CD4-positive, alpha-beta T cell treated with Interleukin-2 at 100 ng/mL for 4 hours (primary cell): ENCODE results near the gene TPTE.
"Not testable (repeated sequence)": the region's sequence is repeated elsewhere in the genome, so short reads cannot be mapped to it uniquely, and the experiment has no call there.

Source experiments
- DNase-seq: peaks from one replicate; pipeline ENCODE4 v3.0.0-alpha.2; 2020; ENCODE audit warnings: low spot score

Gene TPTE

GRCh38 chr21:10617133-10617752 is 95.9 kb downstream of the TPTE start:
- not testable (repeated sequence) for DNase-seq

DNA sequence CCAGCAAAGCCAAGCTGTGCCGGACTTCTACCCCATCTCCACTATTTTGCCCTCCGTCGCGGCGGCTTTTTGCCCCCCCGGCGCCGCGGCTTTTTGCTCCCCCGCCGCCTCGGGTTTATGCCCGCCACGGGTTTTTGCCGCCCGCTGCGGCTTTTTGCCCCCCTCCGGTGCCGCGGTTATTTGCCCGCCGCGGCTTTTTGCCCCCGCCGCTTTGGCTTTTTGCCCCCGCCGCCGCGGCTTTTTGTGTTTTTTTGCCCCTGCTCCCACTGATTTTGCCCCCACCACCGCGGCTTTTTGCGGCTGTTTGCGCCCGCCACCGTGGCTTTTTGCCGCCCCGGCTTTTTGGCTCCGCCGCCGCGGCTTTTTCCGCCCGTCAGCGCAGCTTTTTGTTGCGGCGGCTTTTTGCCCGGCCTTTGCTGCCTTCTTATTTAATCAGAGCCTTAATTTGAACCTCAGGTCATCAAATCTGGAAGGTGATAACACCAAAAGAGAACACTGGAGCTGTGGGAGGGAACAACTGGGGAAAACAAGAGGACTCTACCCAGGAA is 106.0 kb downstream of the TPTE start:
- DNase-seq, result no peak

DNA sequence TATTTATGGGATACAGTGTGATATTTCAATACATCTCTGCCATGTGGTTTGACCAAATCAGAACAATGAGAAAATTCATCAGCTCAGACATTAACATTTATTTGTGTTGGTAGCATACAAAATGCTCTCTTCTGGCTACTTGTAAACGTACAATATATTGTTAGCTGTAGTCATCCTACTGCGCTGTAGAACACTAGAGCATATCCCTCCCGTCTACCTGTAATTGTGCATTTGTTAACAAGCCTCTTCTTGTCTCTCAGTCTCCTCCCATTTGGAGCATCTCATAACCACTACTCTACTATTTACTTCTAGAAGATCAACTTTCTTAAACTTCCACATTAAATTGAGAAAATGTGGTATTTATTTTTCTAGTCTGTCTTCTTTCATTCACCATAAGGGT is 107.9 kb downstream of the TPTE start:
- not testable (repeated sequence) for DNase-seq

DNA sequence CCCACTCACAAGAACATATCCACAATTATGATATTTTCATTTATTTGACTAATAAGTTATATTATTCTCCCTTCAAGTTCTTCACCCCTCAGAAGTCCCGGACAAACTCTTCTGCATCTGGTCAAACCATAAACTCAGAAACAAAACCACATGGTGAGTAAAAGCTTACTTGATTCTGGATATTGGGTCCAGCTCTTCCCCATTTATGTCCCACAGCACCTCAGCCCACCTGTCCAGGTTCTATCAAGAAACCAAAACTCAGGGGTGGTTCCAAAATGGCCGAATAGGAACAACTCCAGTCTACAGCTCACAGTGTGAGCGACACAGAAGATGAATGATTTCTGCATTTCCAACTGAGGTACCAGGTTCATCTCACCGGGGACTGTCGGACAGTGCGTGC is 109.4 kb downstream of the TPTE start:
- not testable (repeated sequence) for DNase-seq

DNA sequence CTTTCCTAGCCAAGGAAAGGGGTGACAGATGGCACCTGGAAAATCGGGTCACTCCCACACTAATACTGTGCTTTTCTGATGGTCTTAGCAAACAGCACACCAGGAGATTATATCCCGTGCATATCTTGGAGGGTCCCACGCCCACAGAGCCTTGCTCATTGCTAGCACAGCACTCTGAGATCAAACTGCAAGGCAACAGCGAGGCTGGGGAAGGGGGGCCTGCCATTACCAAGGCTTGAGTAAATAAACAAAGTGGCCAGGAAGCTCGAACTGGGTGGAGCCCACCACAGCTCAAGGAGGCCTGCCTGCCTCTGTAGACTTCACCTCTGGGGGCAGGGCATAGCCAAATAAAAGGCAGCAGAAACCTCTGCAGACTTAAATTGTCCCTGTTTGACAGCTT is 109.9 kb downstream of the TPTE start:
- DNase-seq, result not testable (repeated sequence)

GRCh38 chr21:10638144-10638543 is 116.8 kb downstream of the TPTE start:
- DNase-seq, result not testable (repeated sequence)

DNA sequence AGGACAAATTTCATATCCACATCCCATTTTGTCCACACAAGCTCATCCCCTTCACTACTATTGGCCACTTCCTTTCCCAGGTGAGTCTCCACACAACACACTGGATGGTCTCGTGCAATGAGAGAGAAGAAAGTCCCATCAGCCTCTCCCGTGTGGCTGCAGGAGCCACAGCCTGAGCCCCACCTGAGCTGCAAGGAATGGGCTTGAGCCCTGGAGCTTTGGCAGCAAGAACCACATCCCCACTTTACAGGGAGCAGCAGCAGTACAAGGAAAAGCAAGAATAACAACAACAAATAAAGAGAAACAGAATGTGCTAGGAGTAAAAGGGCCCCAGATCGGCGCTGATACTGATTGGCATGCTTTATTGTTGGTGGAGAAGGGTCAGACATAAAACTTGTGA is 117.7 kb downstream of the TPTE start:
- DNase-seq, result no peak

- DNase-seq, result not testable (repeated sequence)
These were observed 118.4 kb downstream of the TPTE start for GRCh38 chr21:10639746-10640145.

- DNase-seq, result no peak
These were observed 119.1 kb downstream of the TPTE start for GRCh38 chr21:10640446-10640845.

DNA sequence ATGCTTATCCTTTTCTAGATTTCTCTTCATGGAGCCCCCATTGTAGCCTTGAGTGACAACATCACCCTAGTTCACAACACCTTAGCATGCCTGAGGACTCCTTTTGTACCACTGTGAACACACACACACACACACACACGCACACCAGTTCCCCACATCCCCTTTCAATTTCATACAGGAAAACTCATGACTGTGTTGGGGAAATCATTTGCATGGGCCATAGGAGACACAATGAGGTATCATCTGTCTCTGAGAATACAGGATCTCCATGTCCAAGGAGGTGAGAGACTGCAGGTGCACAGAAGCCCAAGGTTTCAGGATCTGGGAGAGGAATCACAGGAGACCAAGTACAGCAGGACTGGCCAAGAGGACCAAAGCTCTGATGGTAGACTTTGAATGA is 119.7 kb downstream of the TPTE start:
- DNase-seq, result no peak

- DNase-seq, result not testable (repeated sequence)
These were observed 124.3 kb downstream of the TPTE start for GRCh38 chr21:10645667-10646066.

DNA sequence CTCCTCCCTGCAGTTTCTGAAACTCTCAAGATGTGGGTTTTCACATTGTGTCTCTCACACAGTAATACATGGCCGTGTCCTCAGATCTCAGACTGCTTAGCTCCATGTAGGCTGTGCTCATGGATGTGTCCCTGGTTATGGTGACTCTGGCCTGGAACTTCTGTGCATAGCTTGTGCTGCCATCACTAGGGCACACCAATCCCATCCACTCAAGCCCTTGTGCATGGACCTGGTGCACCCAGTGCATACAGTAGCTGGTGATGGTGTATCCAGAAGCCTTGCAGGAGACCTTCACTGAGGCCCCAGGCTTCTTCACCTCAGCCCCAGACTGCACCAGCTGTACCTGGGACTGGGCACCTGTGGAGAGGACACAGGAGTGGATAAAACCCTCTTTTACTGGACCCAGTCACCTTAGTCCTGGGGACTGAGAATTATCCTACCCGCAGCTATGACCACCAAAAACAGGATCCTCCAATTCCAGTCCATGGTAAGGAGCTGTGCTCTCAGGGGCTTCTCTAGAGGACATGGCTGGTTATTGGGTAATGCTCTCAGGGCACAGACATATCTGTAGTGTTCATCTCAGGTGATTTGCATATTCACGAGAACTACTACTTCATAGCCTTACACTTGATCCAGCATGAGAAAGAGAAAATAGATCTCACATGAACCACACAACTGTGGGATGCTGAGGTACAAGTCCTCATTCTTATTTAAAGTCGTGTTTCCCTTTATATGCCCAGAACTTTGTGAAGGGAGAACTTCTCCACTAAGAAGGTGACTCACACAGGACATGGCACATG is 128.2 kb downstream of the TPTE start:
- not testable (repeated sequence) for DNase-seq

- not testable (repeated sequence) for DNase-seq
These were observed 128.9 kb downstream of the TPTE start for GRCh38 chr21:10650297-10650696.
